ENCODE measurements around the gene SLC9A8.

Gene SLC9A8

DNA sequence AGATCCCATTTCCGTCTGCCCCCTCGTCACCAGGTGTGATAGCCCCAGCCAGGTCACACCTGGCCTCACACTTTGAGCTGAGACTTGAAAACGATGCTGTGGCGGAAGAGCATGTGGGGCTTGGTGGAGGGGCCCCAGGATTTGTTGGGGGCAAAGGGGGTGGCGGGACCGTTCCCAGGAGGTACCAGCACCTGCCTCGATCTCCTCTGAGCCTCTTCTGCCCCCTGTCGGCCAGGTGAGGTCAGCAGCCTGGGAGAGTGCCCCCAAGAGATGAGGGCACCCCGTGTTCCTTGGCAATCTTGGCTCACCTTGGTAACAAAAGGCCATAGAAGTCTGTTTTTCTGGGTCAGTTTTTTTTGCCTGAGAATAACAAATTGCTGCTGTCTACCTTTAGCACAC is 77.3 kb downstream of the SLC9A8 start:
- no peak overlapping the region for H3K4me3 ChIP-seq (ENCODE audit: low read depth, low read length)
- peak; percentile 44 for TF ChIP-seq CTCF (IDR thresholded peaks at IDR 0.05; ENCODE audit: control insufficient read depth, extremely low read depth, insufficient read depth)
- no peak for DNase-seq (ENCODE audit: low read depth)

DNA sequence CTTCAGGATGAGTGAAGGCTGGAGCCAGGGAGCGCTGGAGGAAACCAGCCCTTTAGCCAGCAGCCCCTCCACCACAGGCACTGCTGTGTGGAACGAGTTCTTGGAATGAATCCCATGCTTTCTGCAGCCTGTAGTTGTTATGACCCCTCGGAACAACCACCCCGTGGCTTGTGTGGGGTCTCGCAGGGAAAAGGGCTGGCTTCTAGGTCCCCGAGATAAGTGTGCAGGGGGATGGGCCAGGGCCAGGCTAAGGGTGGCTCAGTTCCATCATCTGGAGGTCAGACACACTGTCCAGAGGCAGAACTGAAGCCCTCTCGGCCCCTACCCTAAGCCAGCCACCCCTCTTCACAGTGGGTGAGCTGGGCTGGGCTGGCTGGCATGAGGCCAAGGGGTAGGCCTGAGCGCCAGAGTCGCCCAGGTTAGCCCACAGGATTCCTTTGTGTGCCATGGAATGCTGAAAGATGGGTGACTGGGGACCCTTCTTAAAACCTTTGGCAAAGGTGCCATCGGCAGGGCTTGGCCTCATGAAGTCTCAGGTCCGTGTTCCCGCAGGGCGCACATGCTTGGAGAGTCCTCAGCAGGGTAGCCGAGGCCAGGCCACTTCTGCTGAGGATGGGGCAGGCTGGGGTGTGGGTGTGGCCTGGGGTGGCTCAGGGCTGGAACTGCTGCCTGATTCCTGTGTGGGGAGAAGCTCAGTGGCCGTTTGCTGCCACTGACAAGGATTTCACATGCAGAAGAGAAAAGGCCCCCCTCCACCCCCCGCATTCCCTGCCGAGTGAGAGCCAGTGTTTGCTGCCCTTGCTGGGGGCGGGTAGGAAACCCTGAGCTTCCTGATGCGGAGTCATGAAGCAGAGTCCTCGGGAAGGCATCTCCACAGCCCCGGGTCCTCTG is 78.1 kb downstream of the SLC9A8 start:
- H3K4me3 ChIP-seq (ENCODE audit: low read depth, low read length) = no peak overlapping the region
- DNase-seq (ENCODE audit: low read depth) = no peak
- no peak for TF ChIP-seq CTCF (IDR thresholded peaks at IDR 0.05; ENCODE audit: control insufficient read depth, extremely low read depth, insufficient read depth)

GRCh38 chr20:49891476-49892110 is 79.0 kb downstream of the SLC9A8 start:
- no peak for TF ChIP-seq CTCF (IDR thresholded peaks at IDR 0.05; ENCODE audit: control insufficient read depth, extremely low read depth, insufficient read depth)
- H3K4me3 ChIP-seq (ENCODE audit: low read depth, low read length) = no peak overlapping the region
- DNase-seq (ENCODE audit: low read depth) = no peak

DNA sequence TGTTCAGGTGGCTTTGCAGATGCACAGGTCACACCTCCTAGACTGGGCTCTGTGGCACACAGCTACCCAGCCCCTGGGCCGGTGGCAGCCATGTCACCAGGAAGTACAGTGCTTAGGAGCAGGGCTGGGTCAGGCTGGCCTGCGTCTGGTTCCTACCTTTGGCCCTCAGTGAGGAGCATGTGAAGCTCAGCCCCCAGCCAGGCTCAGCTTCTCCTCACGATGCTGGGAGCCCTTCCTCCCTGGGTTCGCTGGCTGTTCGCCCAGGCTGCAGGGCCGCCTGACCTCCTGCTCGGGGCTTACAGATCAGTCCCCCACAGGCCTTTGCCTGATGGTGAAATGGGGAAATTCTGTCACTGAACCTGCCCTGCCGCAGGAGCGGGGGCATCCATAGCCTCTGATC is 79.6 kb downstream of the SLC9A8 start:
- no peak for TF ChIP-seq CTCF (IDR thresholded peaks at IDR 0.05; ENCODE audit: control insufficient read depth, extremely low read depth, insufficient read depth)
- no peak for DNase-seq (ENCODE audit: low read depth)
- no peak overlapping the region for H3K4me3 ChIP-seq (ENCODE audit: low read depth, low read length)

- no peak for TF ChIP-seq CTCF (IDR thresholded peaks at IDR 0.05; ENCODE audit: control insufficient read depth, extremely low read depth, insufficient read depth)
- no peak for DNase-seq (ENCODE audit: low read depth)
- H3K4me3 ChIP-seq (ENCODE audit: low read depth, low read length) = no peak overlapping the region
Observed at GRCh38 chr20:49892817-49893216, 80.2 kb downstream of the SLC9A8 start.

- no peak for DNase-seq (ENCODE audit: low read depth)
- TF ChIP-seq CTCF (IDR thresholded peaks at IDR 0.05; ENCODE audit: control insufficient read depth, extremely low read depth, insufficient read depth) = no peak
- no peak overlapping the region for H3K4me3 ChIP-seq (ENCODE audit: low read depth, low read length)
Observed at GRCh38 chr20:49893242-49894072, 80.8 kb downstream of the SLC9A8 start.

Data from LNCaP clone FGC (cell line).